IgD-negative memory B cell (primary cell): ENCODE results near the gene LGALS3BP. TPM values are rescaled to one million over a fixed set of nuclear protein-coding genes. Genes with fewer than 3 reads are reported as not detected.
A peak's percentile ranks its signal among the peaks of the same experiment; 100 is the strongest.
"Not testable (repeated sequence)": the region's sequence is repeated elsewhere in the genome, so short reads cannot be mapped to it uniquely, and the experiment has no call there.

Experiments used
- H3K27ac Mint-ChIP-seq, 3 donors: one replicate each; pipeline ENCODE4 v1.8.0; 2020 to 2022; ENCODE audit warnings: mild to moderate bottlenecking in 3 of 3, mixed read lengths in 3 of 3, moderate library complexity in 1 of 3
- H3K27me3 Mint-ChIP-seq: one replicate; pipeline ENCODE4 v1.8.0; 2021; ENCODE audit warnings: mixed read lengths
- H3K36me3 Mint-ChIP-seq: one replicate; pipeline ENCODE4 v1.8.0; 2020; ENCODE audit warnings: mild to moderate bottlenecking, mixed read lengths
- H3K4me1 Mint-ChIP-seq, 3 donors: one replicate each; pipeline ENCODE4 v1.8.0; 2020 to 2022; ENCODE audit warnings: mixed read lengths in 3 of 3, mild to moderate bottlenecking in 1 of 3
- H3K4me3 Mint-ChIP-seq, 4 donors: one replicate each; pipeline ENCODE4 v1.8.0; 2020 to 2022; ENCODE audit warnings: mild to moderate bottlenecking in 4 of 4, mixed read lengths in 4 of 4, moderate library complexity in 3 of 4
- H3K9me3 Mint-ChIP-seq, 3 donors: one replicate each; pipeline ENCODE4 v1.8.0; 2020 to 2021; ENCODE audit warnings: mixed read lengths in 3 of 3, mild to moderate bottlenecking in 1 of 3
- polyA plus RNA-seq: library from polyadenylated mRNA; unstranded; fragments of 300-500 nt; fragmentation: Illumina TruSeq; gene quantifications from one replicate; pipeline ENCODE4 v1.2.3, GENCODE V29; 2021

The LGALS3BP gene
- polyA plus RNA-seq, 1 donor from 2014 or later = 3.9 TPM

GRCh38 chr17:78956254-78956653 lies 23.5 kb downstream of the LGALS3BP start:
- no peaks in the 10 kb centered on the region for H3K36me3 Mint-ChIP-seq
- peaks cover 11% of the 10 kb centered on the region for H3K27me3 Mint-ChIP-seq
- H3K4me1 Mint-ChIP-seq = no peaks in the 10 kb centered on the region
- H3K9me3 Mint-ChIP-seq = peaks cover 0 to 4% (median under 1%) of the 10 kb centered on the region in 3 donors
- no peak overlapping the region for H3K4me3 Mint-ChIP-seq
- no peak overlapping the region for H3K27ac Mint-ChIP-seq

GRCh38 chr17:78954684-78955083 lies 25.0 kb downstream of the LGALS3BP start:
- Mint-ChIP-seq H3K9me3 (peaks cover 0 to 15% (median 5%) of the 10 kb centered on the region in 3 donors), H3K36me3 (no peaks in the 10 kb centered on the region), H3K4me3 (no peak overlapping the region), H3K4me1 (no peaks in the 10 kb centered on the region), H3K27ac (no peak overlapping the region), H3K27me3 (peaks cover 11% of the 10 kb centered on the region)

GRCh38 chr17:78953356-78954350 lies 26.1 kb downstream of the LGALS3BP start:
- Mint-ChIP-seq H3K4me3 (peak overlapping the region in 1 of 4 donors; percentile 25), H3K27ac (no peak overlapping the region), H3K36me3 (no peaks in the 10 kb centered on the region), H3K4me1 (no peaks in the 10 kb centered on the region), H3K9me3 (peaks cover 0 to 15% (median 5%) of the 10 kb centered on the region in 3 donors), H3K27me3 (peaks cover 11% of the 10 kb centered on the region)

GRCh38 chr17:78952706-78953105 lies 27.0 kb downstream of the LGALS3BP start:
- Mint-ChIP-seq H3K9me3 (peaks cover 0 to 15% (median 5%) of the 10 kb centered on the region in 3 donors), H3K4me3 (peak overlapping the region in 1 of 4 donors; percentile 17), H3K27ac (no peak overlapping the region), H3K4me1 (no peaks in the 10 kb centered on the region), H3K36me3 (no peaks in the 10 kb centered on the region), H3K27me3 (peaks cover 11% of the 10 kb centered on the region)

- Mint-ChIP-seq H3K36me3 (no peaks in the 10 kb centered on the region), H3K4me1 (no peaks in the 10 kb centered on the region), H3K9me3 (peaks cover 0 to 15% (median 5%) of the 10 kb centered on the region in 3 donors), H3K27ac (no peak overlapping the region), H3K27me3 (peaks cover 11% of the 10 kb centered on the region), H3K4me3 (no peak overlapping the region)
Observed at GRCh38 chr17:78951967-78952551, 27.7 kb downstream of the LGALS3BP start.

GRCh38 chr17:78950870-78951269 lies 28.9 kb downstream of the LGALS3BP start:
- Mint-ChIP-seq H3K4me3 (no peak overlapping the region), H3K27ac (no peak overlapping the region), H3K4me1 (peaks cover 0 to 6% (median 3%) of the 10 kb centered on the region in 3 donors), H3K36me3 (peaks cover 2% of the 10 kb centered on the region), H3K27me3 (peaks cover 11% of the 10 kb centered on the region), H3K9me3 (peaks cover 3 to 15% (median 5%) of the 10 kb centered on the region in 3 donors)

GRCh38 chr17:78947235-78948149 lies 32.2 kb downstream of the LGALS3BP start:
- peaks cover 0 to 7% (median 3%) of the 10 kb centered on the region in 3 donors for H3K4me1 Mint-ChIP-seq
- H3K27me3 Mint-ChIP-seq = peaks cover 15% of the 10 kb centered on the region
- no peak overlapping the region for H3K27ac Mint-ChIP-seq
- peak overlapping the region in 2 of 4 donors; percentile 17 to 22 for H3K4me3 Mint-ChIP-seq
- H3K9me3 Mint-ChIP-seq = peaks cover 3 to 15% (median 5%) of the 10 kb centered on the region in 3 donors
- H3K36me3 Mint-ChIP-seq = peaks cover 2% of the 10 kb centered on the region

GRCh38 chr17:78946631-78947030 lies 33.1 kb downstream of the LGALS3BP start:
- Mint-ChIP-seq H3K4me3 (peak overlapping the region in 1 of 4 donors; percentile 32), H3K4me1 (peaks cover 0 to 7% (median 3%) of the 10 kb centered on the region in 3 donors), H3K36me3 (peaks cover 2% of the 10 kb centered on the region), H3K27me3 (peaks cover 15% of the 10 kb centered on the region), H3K9me3 (peaks cover 3 to 14% (median 5%) of the 10 kb centered on the region in 3 donors), H3K27ac (no peak overlapping the region)

- H3K9me3 Mint-ChIP-seq = peaks cover 3 to 9% (median 4%) of the 10 kb centered on the region in 3 donors
- peaks cover 0 to 7% (median 3%) of the 10 kb centered on the region in 3 donors for H3K4me1 Mint-ChIP-seq
- H3K27ac Mint-ChIP-seq = no peak overlapping the region
- no peak overlapping the region for H3K4me3 Mint-ChIP-seq
- H3K27me3 Mint-ChIP-seq = peaks cover 15% of the 10 kb centered on the region
- H3K36me3 Mint-ChIP-seq = peaks cover 2% of the 10 kb centered on the region
Observed at GRCh38 chr17:78946131-78946530, 33.6 kb downstream of the LGALS3BP start.

- H3K9me3 Mint-ChIP-seq, H3K4me3 Mint-ChIP-seq, H3K27ac Mint-ChIP-seq, H3K36me3 Mint-ChIP-seq, H3K4me1 Mint-ChIP-seq: not testable (repeated sequence)
- H3K27me3 Mint-ChIP-seq = peaks cover 15% of the 10 kb centered on the region
Observed at GRCh38 chr17:78945455-78945854, 34.3 kb downstream of the LGALS3BP start.

GRCh38 chr17:78944956-78945355 lies 34.8 kb downstream of the LGALS3BP start:
- Mint-ChIP-seq H3K9me3 (peaks cover 0 to 3% (median 0%) of the 10 kb centered on the region in 3 donors), H3K27me3 (peaks cover 15% of the 10 kb centered on the region), H3K4me1 (peaks cover 0 to 7% (median 3%) of the 10 kb centered on the region in 3 donors), H3K4me3 (peak overlapping the region in 1 of 4 donors; percentile 33), H3K27ac (peak overlapping the region in 1 of 3 donors; percentile 85), H3K36me3 (peaks cover 2% of the 10 kb centered on the region)

- Mint-ChIP-seq H3K4me3 (no peak overlapping the region), H3K4me1 (peaks cover 0 to 7% (median 3%) of the 10 kb centered on the region in 3 donors), H3K36me3 (peaks cover 2% of the 10 kb centered on the region), H3K27ac (no peak overlapping the region), H3K27me3 (peaks cover 17% of the 10 kb centered on the region), H3K9me3 (peaks cover 0 to 3% (median 0%) of the 10 kb centered on the region in 3 donors)
Observed at GRCh38 chr17:78944026-78944425, 35.7 kb downstream of the LGALS3BP start.

- Mint-ChIP-seq H3K27ac (no peak overlapping the region), H3K27me3 (peaks cover 19% of the 10 kb centered on the region), H3K4me3 (no peak overlapping the region), H3K36me3 (no peaks in the 10 kb centered on the region), H3K9me3 (no peaks in the 10 kb centered on the region), H3K4me1 (peaks cover 0 to 1% (median 0%) of the 10 kb centered on the region in 3 donors)
Observed at GRCh38 chr17:78940708-78941107, 39.0 kb downstream of the LGALS3BP start.

GRCh38 chr17:78940258-78940657 lies 39.5 kb downstream of the LGALS3BP start:
- Mint-ChIP-seq H3K27ac (no peak overlapping the region), H3K4me1 (peaks cover 0 to 1% (median 0%) of the 10 kb centered on the region in 3 donors), H3K36me3 (no peaks in the 10 kb centered on the region), H3K9me3 (no peaks in the 10 kb centered on the region), H3K4me3 (no peak overlapping the region), H3K27me3 (peaks cover 21% of the 10 kb centered on the region)
